ENCODE results near the gene PFN3.

Gene PFN3

DNA sequence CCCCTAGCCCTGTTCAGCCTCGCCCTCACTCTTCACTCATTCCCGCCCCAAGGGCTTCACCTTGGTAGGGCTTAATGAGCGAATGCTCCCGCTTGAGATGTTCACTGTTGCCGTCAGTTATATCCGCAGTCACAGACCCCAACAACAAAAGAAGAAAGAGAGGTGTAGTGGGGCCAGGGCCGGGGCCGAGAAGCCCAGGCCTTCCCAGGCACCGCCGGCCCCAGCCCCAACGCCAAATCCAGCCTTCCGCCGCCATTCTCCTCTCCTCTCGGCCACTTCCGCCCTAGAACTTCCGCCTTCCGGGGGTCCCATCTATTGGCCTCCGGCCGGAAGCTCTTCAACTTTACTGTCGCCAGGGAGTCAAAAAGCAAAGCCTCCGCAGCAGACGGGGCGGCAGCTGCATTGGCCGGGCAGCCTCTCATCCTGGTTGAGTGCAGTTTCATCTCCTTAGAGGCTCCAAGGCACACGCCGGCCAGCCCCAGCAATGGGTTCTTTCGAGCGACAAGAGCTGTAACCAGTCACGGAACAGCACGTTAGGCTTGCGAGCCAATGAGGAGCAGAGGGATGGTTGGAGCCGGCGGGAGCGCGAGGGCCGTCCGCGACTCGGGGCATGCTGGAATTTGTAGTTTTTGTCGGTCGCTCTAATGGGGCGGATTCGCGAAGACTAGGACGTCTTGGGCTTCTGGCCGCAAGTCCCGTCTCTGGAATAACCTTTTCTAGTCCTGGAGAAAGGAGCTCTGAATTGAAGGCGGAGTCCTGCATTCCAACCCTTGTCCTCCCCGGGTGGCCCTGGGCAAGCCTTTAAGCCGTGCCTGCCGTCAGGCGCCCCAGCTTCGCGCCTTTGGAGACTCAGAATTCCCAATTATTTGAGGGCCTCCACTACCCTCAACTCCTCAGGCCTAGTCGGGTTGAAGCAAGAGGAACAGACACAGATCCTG is 48.8 kb downstream of the PFN3 start, which contains the start of gene LMAN2:
Gene LMAN2 (minus strand): TSS at position 277 of the 938 bp plus-strand sequence. CDS start 21 bp downstream, at position 256.
- DNase-seq (ENCODE audit: low spot score), result peak; percentile 96
- in situ Hi-C loops (cut with MboI; ENCODE audit: low sequenced_read_pairs, unreplicated experiment), result no loop called here
- TF ChIP-seq, protein P1, sequence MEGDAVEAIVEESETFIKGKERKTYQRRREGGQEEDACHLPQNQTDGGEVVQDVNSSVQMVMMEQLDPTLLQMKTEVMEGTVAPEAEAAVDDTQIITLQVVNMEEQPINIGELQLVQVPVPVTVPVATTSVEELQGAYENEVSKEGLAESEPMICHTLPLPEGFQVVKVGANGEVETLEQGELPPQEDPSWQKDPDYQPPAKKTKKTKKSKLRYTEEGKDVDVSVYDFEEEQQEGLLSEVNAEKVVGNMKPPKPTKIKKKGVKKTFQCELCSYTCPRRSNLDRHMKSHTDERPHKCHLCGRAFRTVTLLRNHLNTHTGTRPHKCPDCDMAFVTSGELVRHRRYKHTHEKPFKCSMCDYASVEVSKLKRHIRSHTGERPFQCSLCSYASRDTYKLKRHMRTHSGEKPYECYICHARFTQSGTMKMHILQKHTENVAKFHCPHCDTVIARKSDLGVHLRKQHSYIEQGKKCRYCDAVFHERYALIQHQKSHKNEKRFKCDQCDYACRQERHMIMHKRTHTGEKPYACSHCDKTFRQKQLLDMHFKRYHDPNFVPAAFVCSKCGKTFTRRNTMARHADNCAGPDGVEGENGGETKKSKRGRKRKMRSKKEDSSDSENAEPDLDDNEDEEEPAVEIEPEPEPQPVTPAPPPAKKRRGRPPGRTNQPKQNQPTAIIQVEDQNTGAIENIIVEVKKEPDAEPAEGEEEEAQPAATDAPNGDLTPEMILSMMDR (IDR thresholded peaks at IDR 0.05; ENCODE audit: borderline replicate concordance, control extremely low read depth, extremely low read depth, insufficient read depth, missing control alignments), result no peak

DNA sequence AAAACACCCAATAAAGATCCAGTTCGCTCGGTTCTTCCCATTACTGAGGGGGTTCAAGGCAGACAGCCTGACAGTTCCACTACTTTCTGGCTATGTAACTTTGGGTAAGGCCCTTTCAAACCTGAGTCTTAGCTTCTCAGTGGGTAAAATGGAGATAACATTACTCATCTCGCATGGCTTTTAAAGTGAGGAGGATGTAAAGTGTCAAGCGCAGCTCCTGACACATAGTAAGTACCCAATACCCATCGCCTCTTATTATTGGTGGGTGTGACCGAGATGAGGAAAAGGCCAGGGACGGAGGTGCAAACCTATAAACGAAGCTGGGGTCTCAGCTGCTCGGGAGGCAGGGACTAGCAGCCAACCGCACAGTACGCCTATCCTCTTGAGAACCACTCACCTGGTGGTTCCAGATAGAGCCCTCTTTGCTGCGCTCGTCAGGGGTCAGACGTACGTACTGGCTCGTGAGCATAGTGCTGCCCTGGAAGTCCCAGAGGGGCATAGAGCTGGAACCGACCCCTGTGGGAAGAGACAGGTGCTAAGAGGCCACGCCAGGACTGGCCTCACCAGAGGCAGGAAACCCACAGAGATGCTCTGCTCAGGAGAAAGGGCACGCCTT is 49.6 kb downstream of the PFN3 start:
- in situ Hi-C loops (cut with MboI; ENCODE audit: low sequenced_read_pairs, unreplicated experiment), result no loop called here
- TF ChIP-seq, protein P1 (IDR thresholded peaks at IDR 0.05; ENCODE audit: borderline replicate concordance, control extremely low read depth, extremely low read depth, insufficient read depth, missing control alignments), result no peak
- DNase-seq (ENCODE audit: low spot score), result no peak
